K562 (cell line): ENCODE results near the gene CD248. TPM values are rescaled to one million over a fixed set of nuclear protein-coding genes. Genes with fewer than 3 reads are reported as not detected.

Experiments used
- EP300 ChIP-seq: IDR thresholded peaks from 2 replicates; pipeline ENCODE4 v1.6.1; 2012; ENCODE audit warnings: low read length, improper control_type of control experiment
- FOXP1 ChIP-seq: sonication (generic); formaldehyde crosslinking; IDR thresholded peaks from 2 replicates; pipeline ENCODE4 v1.8.0; 2022; ENCODE audit warnings: mild to moderate bottlenecking, missing genetic modification reagents
- GTF2F1 ChIP-seq: IDR thresholded peaks from 2 replicates; pipeline ENCODE4 v1.6.1; 2011; ENCODE audit warnings: low read depth, low read length, improper control_type of control experiment
- LARP7 ChIP-seq: fragments of 450-650 bp; IDR thresholded peaks from 2 replicates; pipeline ENCODE4 v1.6.1; 2016
- MED1 ChIP-seq: sonication (generic); formaldehyde crosslinking; IDR thresholded peaks from 2 replicates; pipeline ENCODE4 v1.8.1; 2023; ENCODE audit warnings: missing genetic modification reagents, borderline replicate concordance
- NFE2L1 ChIP-seq: fragments of 450-650 bp; IDR thresholded peaks from 2 replicates; pipeline ENCODE4 v1.6.1; 2016; ENCODE audit warnings: missing genetic modification characterization, low read depth, mild to moderate bottlenecking, missing compliant biosample characterization, moderate library complexity, borderline replicate concordance
- NRF1 ChIP-seq, 2 experiments: fragments of 450-650 bp; IDR thresholded peaks in 1 of 2; conservative IDR thresholded peaks in 1 of 2; 2 replicates each; pipeline ENCODE4 v1.6.1; 2014; ENCODE audit warnings: mild to moderate bottlenecking in 2 of 2
- PHB ChIP-seq: fragments of 250-450 bp; sonication (Bioruptor Pico); IDR thresholded peaks from 2 replicates; pipeline ENCODE4 v1.5.0; 2021
- PRDM10 ChIP-seq: fragments of 450-650 bp; IDR thresholded peaks from 2 replicates; pipeline ENCODE4 v1.6.1; 2018; ENCODE audit not compliant: partially characterized antibody
- STAT5A ChIP-seq: IDR thresholded peaks from 2 replicates; pipeline ENCODE4 v1.6.1; 2012; ENCODE audit warnings: low read length, inconsistent platforms, borderline replicate concordance
- TFAM ChIP-seq: fragments of 250-450 bp; sonication (Bioruptor Pico); conservative IDR thresholded peaks from 2 replicates; pipeline ENCODE4 v1.5.0; 2021; ENCODE audit warnings: mild to moderate bottlenecking, moderate library complexity
- THAP12 ChIP-seq: fragments of 250-450 bp; sonication (Bioruptor Pico); IDR thresholded peaks from 2 replicates; pipeline ENCODE4 v1.9.0; 2021; ENCODE audit warnings: mild to moderate bottlenecking, inconsistent platforms
- TRIM28 ChIP-seq: fragments of 450-650 bp; IDR thresholded peaks from 2 replicates; pipeline ENCODE4 v1.6.1; 2017
- ZBTB2 ChIP-seq: fragments of 450-650 bp; IDR thresholded peaks from 2 replicates; pipeline ENCODE4 v1.6.1; 2016; ENCODE audit warnings: antibody characterized with exemption
- ZBTB43 ChIP-seq: sonication (generic); formaldehyde crosslinking; IDR thresholded peaks from 2 replicates; pipeline ENCODE4 v1.8.0; 2023; ENCODE audit warnings: mild to moderate bottlenecking, missing genetic modification reagents
- ZNF134 ChIP-seq: fragments of 250-450 bp; sonication (Bioruptor Pico); conservative IDR thresholded peaks from 2 replicates; pipeline ENCODE4 v1.4.0; 2020
- ZNF449 ChIP-seq: fragments of 250-450 bp; sonication (Bioruptor Pico); IDR thresholded peaks from 2 replicates; pipeline ENCODE4 v1.8.0; 2022; ENCODE audit warnings: moderate library complexity, mild to moderate bottlenecking, inconsistent platforms
- ZNF668 ChIP-seq: fragments of 250-450 bp; sonication (Bioruptor Pico); IDR thresholded peaks from 2 replicates; pipeline ENCODE4 v1.8.0; 2022; ENCODE audit warnings: mild to moderate bottlenecking, inconsistent platforms
- polyA plus RNA-seq, 8 experiments: library from polyadenylated mRNA; depleted of rRNA in 4 of 8; stranded (reverse) in 5 of 8; unstranded in 3 of 8; fragments of >200 nt; fragmentation: Nextera tagmentation in 2 of 8; fragmentation: Illumina TruSeq in 1 of 8; extraction: Ambion mirVana in 2 of 8; extraction: Trizol in 1 of 8; gene quantifications; 2 replicates each; pipeline versions ENCODE4 v1.2.1 to v1.2.3, GENCODE V29; 2011 to 2014; ENCODE audit warnings: inconsistent platforms in 1 of 8, missing spikeins in 1 of 8
- total RNA-seq, 7 experiments: library from RNA; depleted of rRNA in 6 of 7; stranded (reverse); fragments of >200 nt in 6 of 7; fragmentation: Illumina TruSeq in 2 of 7; extraction: Trizol in 2 of 7; gene quantifications; 2 replicates each; pipeline versions ENCODE4 v1.2.1 to v1.2.3, GENCODE V29; 2011 to 2021; ENCODE audit warnings: low replicate concordance in 1 of 7

CD248 gene
- total and polyA plus RNA-seq, 9 of the 15 experiments (the other 6 are each of a cell fraction or from before 2014, with no cell fraction given): 0.09 TPM; not detected in 8

- no peak for TF ChIP-seq EP300
- TF ChIP-seq ZBTB2: no peak
- TF ChIP-seq STAT5A: no peak
- no peak for TF ChIP-seq PHB
- TF ChIP-seq TFAM: no peak
- no peak for TF ChIP-seq TRIM28
- TF ChIP-seq PRDM10: peak; percentile 99
- no peak for TF ChIP-seq GTF2F1
- no peak for TF ChIP-seq NFE2L1 (tag)
- no peak for TF ChIP-seq ZNF134
- TF ChIP-seq LARP7: no peak
- peak; percentile 20; the same call in 1 of the 2 replicates for TF ChIP-seq FOXP1 (CRISPR knock-in tag)
- no peak for TF ChIP-seq ZNF668 (CRISPR knock-in tag)
- no peak for TF ChIP-seq THAP12 (CRISPR knock-in tag)
- TF ChIP-seq ZBTB43 (CRISPR knock-in tag): peak; percentile 65; the same call in 1 of the 2 replicates
- no peak for TF ChIP-seq NRF1 (conservative IDR thresholded peaks at IDR 0.05 in 1 of 2, IDR thresholded peaks at IDR 0.05 in 1 of 2)
- no peak for TF ChIP-seq ZNF449
- TF ChIP-seq MED1: no peak
These were observed 49.2 kb downstream of the CD248 start (continued) for GRCh38 chr11:66267379-66268243.
